Retina (tissue), 1 donor: ENCODE data around the gene BIN1.

Experiments used
- DNase-seq: peaks from one replicate; pipeline ENCODE4 v3.0.0-alpha.2; 2016

BIN1 gene

GRCh38 chr2:127074936-127075335 lies 32.0 kb downstream of the BIN1 start:
- no peak for DNase-seq

DNA sequence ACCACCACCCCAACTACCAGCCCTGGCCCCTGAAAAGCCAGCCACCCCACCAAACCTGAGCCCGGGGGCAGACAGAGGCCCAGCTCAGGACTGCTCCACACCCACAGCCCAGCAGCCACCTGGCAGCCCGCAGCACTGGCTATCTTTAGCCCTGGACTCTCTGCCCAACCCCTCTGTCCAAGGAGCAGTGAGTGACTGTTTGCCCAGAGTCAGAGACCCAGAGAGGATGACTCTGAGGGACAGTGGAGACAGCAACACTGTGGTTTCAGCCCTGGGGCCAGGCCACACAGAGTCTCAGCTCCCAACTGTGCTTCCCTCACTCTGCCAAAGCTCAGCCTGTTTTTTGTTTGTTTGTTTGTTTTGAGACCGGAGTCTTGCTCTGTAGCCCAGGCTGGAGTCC lies 32.6 kb downstream of the BIN1 start:
- no peak for DNase-seq

GRCh38 chr2:127072970-127073369 lies 34.0 kb downstream of the BIN1 start:
- no peak for DNase-seq

- DNase-seq = no peak
These were observed 34.6 kb downstream of the BIN1 start for GRCh38 chr2:127072396-127072795.

DNA sequence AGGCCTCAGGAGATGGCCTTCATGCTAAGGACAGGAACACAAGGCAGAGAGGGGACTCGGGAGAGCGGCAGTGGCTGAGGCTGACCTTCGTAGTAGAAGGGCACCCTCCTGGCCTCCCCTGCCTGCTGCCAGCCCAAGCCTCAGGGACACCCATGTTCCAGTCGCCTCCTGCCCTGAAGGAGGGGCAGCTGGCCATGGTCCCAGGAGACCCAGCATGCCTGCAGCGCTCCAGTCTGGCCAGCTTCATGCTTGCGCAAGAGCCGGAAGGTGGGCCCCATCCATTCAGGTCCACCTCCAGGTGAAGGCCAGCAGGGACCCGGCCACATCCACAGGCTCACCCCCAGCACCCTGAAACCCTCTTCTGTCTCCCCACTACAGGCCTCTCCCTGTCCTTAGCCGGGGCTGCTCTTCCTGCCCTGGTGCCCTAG lies 35.0 kb downstream of the BIN1 start:
- DNase-seq = no peak

- no peak for DNase-seq
These were observed 36.7 kb downstream of the BIN1 start for GRCh38 chr2:127070221-127070620.

- no peak for DNase-seq
These were observed 37.4 kb downstream of the BIN1 start for GRCh38 chr2:127069536-127069935.

DNA sequence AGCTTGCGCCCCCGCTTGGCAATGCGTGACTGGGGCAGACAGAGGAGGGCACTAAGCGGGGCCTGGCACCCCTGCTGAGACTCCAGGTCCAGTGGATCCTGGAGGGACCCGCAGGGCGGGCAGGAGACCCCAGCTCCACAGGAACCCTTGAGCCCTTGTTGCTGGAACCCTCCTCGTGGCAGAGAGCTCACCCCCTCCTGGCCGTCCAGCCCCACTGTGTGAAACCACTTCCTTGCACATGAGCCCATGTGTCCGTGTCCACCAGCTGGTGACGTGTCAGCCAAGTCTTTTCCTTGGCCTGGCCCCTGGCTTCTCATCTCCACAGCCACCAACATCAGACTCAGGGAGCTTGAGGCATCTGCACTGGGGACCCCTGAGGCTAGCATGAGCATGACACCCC lies 38.0 kb downstream of the BIN1 start:
- no peak for DNase-seq

DNA sequence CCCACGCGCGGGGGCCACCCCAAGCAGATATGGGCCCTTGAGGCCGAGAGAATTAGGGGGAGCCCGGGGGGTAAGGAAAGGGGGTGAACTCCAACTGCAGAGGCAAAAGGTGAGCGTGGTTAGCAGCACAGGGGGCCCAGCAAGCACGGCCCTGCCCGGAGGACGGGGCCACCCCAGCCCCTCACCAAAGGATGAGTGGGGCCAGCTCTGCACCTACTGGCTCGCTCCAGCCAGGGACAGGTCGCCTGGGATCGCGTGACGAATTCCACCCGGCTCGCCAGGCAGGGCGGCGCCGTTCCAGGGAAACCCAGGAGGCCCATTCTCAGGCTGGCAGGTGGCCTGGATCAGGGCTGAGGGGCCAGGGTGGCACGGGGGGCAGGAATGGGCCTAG lies 38.6 kb downstream of the BIN1 start:
- no peak for DNase-seq

GRCh38 chr2:127067620-127068350 lies 39.2 kb downstream of the BIN1 start:
- DNase-seq = peak; percentile 71

GRCh38 chr2:127066942-127067341 lies 40.0 kb downstream of the BIN1 start:
- DNase-seq = no peak

- DNase-seq = no peak
These were observed 41.0 kb downstream of the BIN1 start for GRCh38 chr2:127065940-127066318.

DNA sequence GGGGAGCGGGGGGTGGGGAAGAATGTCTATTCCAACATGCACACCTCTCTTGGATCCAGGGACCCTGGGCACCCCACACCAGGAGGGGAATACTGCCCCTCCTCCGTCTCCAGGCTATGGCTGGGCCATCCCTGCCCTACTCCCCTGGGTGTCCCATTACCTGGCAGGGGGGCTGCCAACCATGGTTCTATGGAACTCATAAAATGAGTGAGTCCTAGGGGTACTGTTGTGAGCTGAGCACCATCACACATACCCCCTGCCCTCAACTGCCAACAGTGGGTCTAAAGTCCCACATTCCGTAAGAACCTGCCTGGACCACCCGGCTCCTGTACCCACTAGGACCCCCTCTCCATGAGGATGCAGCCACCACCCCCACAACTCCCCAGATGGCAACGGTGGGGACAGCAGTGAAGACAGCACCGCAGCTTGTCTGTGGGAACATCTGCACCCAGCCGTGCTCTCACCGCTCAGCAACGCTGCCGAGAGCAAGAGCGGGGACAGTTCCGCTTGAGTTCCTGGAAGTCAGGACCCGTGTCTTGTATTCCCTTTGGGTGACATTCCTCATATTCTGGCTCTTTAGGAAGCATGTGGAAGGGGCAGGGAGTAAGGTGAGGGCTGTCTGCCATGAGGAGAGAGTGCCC lies 41.5 kb downstream of the BIN1 start:
- no peak for DNase-seq

- DNase-seq = peak; percentile 57
These were observed 42.2 kb downstream of the BIN1 start for GRCh38 chr2:127064642-127065250.

- DNase-seq = no peak
These were observed 43.0 kb downstream of the BIN1 start for GRCh38 chr2:127063701-127064590.

- no peak for DNase-seq
These were observed 45.3 kb downstream of the BIN1 start for GRCh38 chr2:127061375-127062273.

DNA sequence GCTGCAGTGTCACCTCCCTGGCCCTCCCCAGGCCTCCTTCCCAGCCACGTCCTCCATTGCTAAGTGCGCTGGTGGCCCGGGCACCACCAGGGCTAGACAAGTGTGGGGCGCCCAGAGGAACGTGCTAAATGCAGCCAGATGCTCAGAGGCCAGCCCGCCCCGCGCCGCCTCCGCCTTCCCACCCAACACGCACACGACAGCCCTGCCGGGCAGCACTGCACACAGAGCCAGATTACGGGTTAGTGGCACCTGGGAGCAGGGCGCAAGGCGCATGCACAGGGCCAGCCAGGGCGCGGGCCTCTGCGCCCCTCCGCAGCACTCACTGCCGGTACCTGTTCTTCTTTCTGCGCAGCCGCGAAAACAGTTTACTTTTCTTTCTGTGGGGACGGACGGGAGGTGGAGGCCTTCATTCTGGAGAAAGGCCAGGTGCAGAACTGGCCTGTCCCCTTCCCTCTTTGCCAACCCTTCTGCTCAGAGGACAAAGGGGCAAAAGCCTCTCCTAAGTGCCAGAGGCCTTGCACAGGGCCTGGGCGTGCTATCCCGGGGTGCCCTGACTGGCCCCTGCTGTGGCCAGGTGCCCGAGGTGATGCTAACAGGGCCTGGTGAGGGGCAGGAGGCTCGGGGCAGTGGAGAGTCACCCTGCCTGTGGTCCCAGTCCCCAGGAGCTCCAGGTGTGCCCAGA lies 46.5 kb downstream of the BIN1 start:
- no peak for DNase-seq

- no peak for DNase-seq
These were observed 47.4 kb downstream of the BIN1 start for GRCh38 chr2:127059559-127059958.

DNA sequence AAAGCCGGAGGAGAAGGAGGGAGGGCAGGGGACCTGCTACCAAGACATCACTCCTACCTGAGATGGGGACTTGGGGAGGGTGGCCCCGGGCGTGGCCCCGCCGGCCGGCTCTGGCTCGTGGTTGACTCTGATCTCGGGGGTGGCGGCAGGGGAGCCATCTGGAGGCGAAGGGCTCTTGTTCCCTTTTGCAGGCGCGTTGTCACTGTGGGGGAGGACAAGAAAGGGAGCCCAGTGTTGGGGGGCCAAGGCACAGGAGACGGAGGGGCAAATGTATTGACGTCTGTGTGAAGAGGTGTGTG lies 48.1 kb downstream of the BIN1 start:
- DNase-seq = no peak

DNA sequence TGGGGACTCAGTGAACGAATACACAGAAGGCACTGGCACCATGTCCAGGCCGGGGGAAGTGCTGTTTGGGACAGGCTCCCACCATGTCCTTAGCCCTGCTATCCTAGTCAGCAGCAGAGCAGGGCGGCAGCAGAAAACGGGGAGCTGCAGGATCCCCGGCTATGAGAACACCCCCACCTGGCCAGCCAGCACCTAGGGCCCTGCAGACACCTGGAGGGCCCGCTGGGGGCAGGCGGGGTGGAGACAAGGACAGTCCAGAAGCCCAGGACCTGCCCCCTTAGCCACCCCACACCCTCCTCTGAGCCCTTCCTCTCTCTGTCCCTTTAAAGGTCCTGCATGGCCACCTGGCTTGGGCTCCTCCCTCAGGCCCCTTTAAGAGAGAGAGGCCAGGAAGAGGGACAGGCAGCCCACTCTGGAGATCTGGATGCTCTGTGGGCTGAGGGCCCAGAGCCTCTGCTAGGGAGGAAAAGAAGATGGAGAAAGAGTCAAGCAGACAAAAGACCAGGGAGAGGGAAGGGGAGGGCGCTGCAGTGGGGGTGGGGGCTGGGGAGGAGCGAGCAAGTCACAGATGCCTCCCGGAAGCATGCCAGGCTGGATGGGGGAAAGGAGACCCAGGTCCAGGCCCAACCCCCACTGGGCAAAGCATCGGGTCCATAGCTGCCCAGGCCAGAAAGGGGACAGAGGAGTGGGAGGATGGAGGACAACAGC lies 48.6 kb downstream of the BIN1 start:
- no peak for DNase-seq
